H9 (cell line): ENCODE data around the gene KDM4E. TPM values are rescaled to one million over a fixed set of nuclear protein-coding genes. Genes with fewer than 3 reads are reported as not detected.

ENCODE experiments used
- DNase-seq: peaks from one replicate; pipeline ENCODE4 v3.0.0-alpha.2; 2017
- H2AFZ ChIP-seq: one replicate; pipeline ENCODE4 v1.6.1; 2013; ENCODE audit warnings: mild to moderate bottlenecking, low read length, control low read depth, moderate library complexity
- H2AK5ac ChIP-seq: 2 replicates; pipeline ENCODE4 v1.6.1; 2013; ENCODE audit warnings: low read length, control low read depth, mixed read lengths; ENCODE audit not compliant: insufficient read length
- H2BK120ac ChIP-seq: one replicate; pipeline ENCODE4 v1.6.1; 2013; ENCODE audit warnings: low read depth, mild to moderate bottlenecking, low read length, control low read depth, inconsistent platforms; ENCODE audit not compliant: poor library complexity, severe bottlenecking
- H2BK12ac ChIP-seq: 2 replicates; pipeline ENCODE4 v1.6.1; 2013; ENCODE audit warnings: low read length, control low read depth, mixed read lengths, low read depth; ENCODE audit not compliant: insufficient read length
- H2BK15ac ChIP-seq: 2 replicates; pipeline ENCODE4 v1.6.1; 2013; ENCODE audit warnings: low read depth, low read length, control low read depth
- H2BK20ac ChIP-seq: one replicate; pipeline ENCODE4 v1.6.1; 2013; ENCODE audit warnings: low read depth, mild to moderate bottlenecking, low read length, control low read depth, inconsistent platforms; ENCODE audit not compliant: poor library complexity, severe bottlenecking
- H2BK5ac ChIP-seq: 2 replicates; pipeline ENCODE4 v1.6.1; 2013; ENCODE audit warnings: low read length, control low read depth, mixed read lengths; ENCODE audit not compliant: insufficient read length
- H3K14ac ChIP-seq: 2 replicates; pipeline ENCODE4 v1.6.1; 2013; ENCODE audit warnings: low read length, control low read depth; ENCODE audit not compliant: insufficient read depth
- H3K18ac ChIP-seq: 2 replicates; pipeline ENCODE4 v1.6.1; 2013; ENCODE audit warnings: low read depth, mild to moderate bottlenecking, mixed read lengths, low read length, control low read depth; ENCODE audit not compliant: insufficient read length
- H3K23ac ChIP-seq: 2 replicates; pipeline ENCODE4 v1.6.1; 2013; ENCODE audit warnings: low read length, control low read depth, mixed read lengths, low read depth; ENCODE audit not compliant: insufficient read length
- H3K23me2 ChIP-seq: 2 replicates; pipeline ENCODE4 v1.6.1; 2013; ENCODE audit warnings: low read depth, mild to moderate bottlenecking, mixed read lengths, low read length, control low read depth; ENCODE audit not compliant: insufficient read length, poor library complexity, severe bottlenecking
- H3K27ac ChIP-seq: 2 replicates; pipeline ENCODE4 v1.5.1; 2013; ENCODE audit warnings: low read length, control low read depth, mixed read lengths, low read depth; ENCODE audit not compliant: insufficient read length
- H3K27me3 ChIP-seq: 2 replicates; pipeline ENCODE4 v1.6.1; 2013; ENCODE audit warnings: low read length, control low read depth, inconsistent platforms; ENCODE audit not compliant: insufficient read depth
- H3K4ac ChIP-seq: 2 replicates; pipeline ENCODE4 v1.6.1; 2013; ENCODE audit warnings: low read depth, mild to moderate bottlenecking, control low read depth, inconsistent platforms, low read length, moderate library complexity
- H3K4me1 ChIP-seq: 2 replicates; pipeline ENCODE4 v1.6.1; 2013; ENCODE audit warnings: low read length, control low read depth, inconsistent platforms; ENCODE audit not compliant: insufficient read depth
- H3K4me2 ChIP-seq: 2 replicates; pipeline ENCODE4 v1.6.1; 2013; ENCODE audit warnings: low read length, control low read depth, mixed read lengths; ENCODE audit not compliant: insufficient read length, insufficient read depth
- H3K56ac ChIP-seq: 2 replicates; pipeline ENCODE4 v1.6.1; 2013; ENCODE audit warnings: low read depth, mild to moderate bottlenecking, mixed read lengths, low read length, control low read depth; ENCODE audit not compliant: insufficient read length
- H3K79me1 ChIP-seq: 2 replicates; pipeline ENCODE4 v1.6.1; 2013; ENCODE audit warnings: low read depth, mild to moderate bottlenecking, moderate library complexity, low read length, control low read depth, inconsistent platforms; ENCODE audit not compliant: insufficient read depth, poor library complexity, severe bottlenecking
- H3K79me2 ChIP-seq: 2 replicates; pipeline ENCODE4 v1.6.1; 2013; ENCODE audit warnings: low read length, control low read depth, inconsistent platforms; ENCODE audit not compliant: insufficient read depth
- H3K9ac ChIP-seq: 2 replicates; pipeline ENCODE4 v1.6.1; 2013; ENCODE audit warnings: low read length, control low read depth, mixed read lengths; ENCODE audit not compliant: insufficient read length; ENCODE audit errors: extremely low read depth
- H3K9me3 ChIP-seq: one replicate; pipeline ENCODE4 v1.6.1; 2013; ENCODE audit warnings: low read depth, low read length, inconsistent platforms; ENCODE audit not compliant: control insufficient read depth
- H3T11ph ChIP-seq: one replicate; pipeline ENCODE4 v1.6.1; 2013; ENCODE audit warnings: mild to moderate bottlenecking, low read length, control low read depth, inconsistent platforms
- H4K20me1 ChIP-seq: one replicate; pipeline ENCODE4 v1.6.1; 2013; ENCODE audit not compliant: control insufficient read depth, insufficient read length, insufficient read depth
- H4K5ac ChIP-seq: 2 replicates; pipeline ENCODE4 v1.6.1; 2013; ENCODE audit warnings: low read depth, mild to moderate bottlenecking, mixed read lengths, low read length, control low read depth; ENCODE audit not compliant: insufficient read length
- H4K8ac ChIP-seq: replicated peaks from 2 replicates; pipeline ENCODE4 v1.6.1; 2013; ENCODE audit warnings: low read length, control low read depth, mixed read lengths, low read depth; ENCODE audit not compliant: insufficient read length
- H4K91ac ChIP-seq: 2 replicates; pipeline ENCODE4 v1.6.1; 2013; ENCODE audit warnings: low read depth, mild to moderate bottlenecking, moderate library complexity, mixed read lengths, low read length, control low read depth; ENCODE audit not compliant: insufficient read length
- H3K27ac Mint-ChIP-seq, 3 experiments: 2 replicates in 2 of 3; 3 replicates in 1 of 3; pipeline ENCODE4 v1.8.0; 2020 to 2021; ENCODE audit warnings: mixed read lengths in 3 of 3, mild to moderate bottlenecking in 1 of 3, moderate library complexity in 1 of 3
- H3K27me3 Mint-ChIP-seq: 2 replicates; pipeline ENCODE4 v1.8.0; 2021; ENCODE audit warnings: low read depth, mild to moderate bottlenecking, moderate library complexity, mixed read lengths
- H3K36me3 Mint-ChIP-seq, 3 experiments: 2 replicates in 2 of 3; 3 replicates in 1 of 3; pipeline ENCODE4 v1.8.0; 2020 to 2021; ENCODE audit warnings: low read depth in 3 of 3, mixed read lengths in 3 of 3; ENCODE audit not compliant: insufficient read depth in 1 of 3
- H3K4me1 Mint-ChIP-seq, 2 experiments: 2 replicates each; pipeline ENCODE4 v1.8.0; 2020; ENCODE audit warnings: mixed read lengths in 2 of 2
- H3K4me3 Mint-ChIP-seq, 2 experiments: 2 replicates in 1 of 2; 3 replicates in 1 of 2; pipeline ENCODE4 v1.8.0; 2020 to 2021; ENCODE audit warnings: mild to moderate bottlenecking in 2 of 2, mixed read lengths in 2 of 2, moderate library complexity in 1 of 2
- H3K9me3 Mint-ChIP-seq, 2 experiments: 2 replicates in 1 of 2; 3 replicates in 1 of 2; pipeline ENCODE4 v1.8.0; 2020; ENCODE audit warnings: mild to moderate bottlenecking in 2 of 2, mixed read lengths in 2 of 2, moderate library complexity in 1 of 2
- CTCF ChIP-seq: fragments of 200-600 bp; sonication (generic); conservative IDR thresholded peaks from 3 replicates; pipeline ENCODE4 v1.8.0; 2021; ENCODE audit warnings: antibody characterized with exemption, mild to moderate bottlenecking
- WGBS: extraction: QIAGEN DNeasy Blood & Tissue Kit; methylation state at CpG from one replicate; pipeline ENCODE4 v1.1.7; 2013; ENCODE audit warnings: missing lambda C conversion rate, low lambda C conversion rate, mixed read lengths; ENCODE audit not compliant: insufficient read length; ENCODE audit errors: extremely low coverage; 5-methylcytosine and 5-hydroxymethylcytosine counted together
- total RNA-seq: library from RNA; stranded (reverse); gene quantifications from 2 replicates; pipeline ENCODE4 v1.2.1, GENCODE V29; 2021

Gene KDM4E
- total RNA-seq, 1 experiment from 2014 or later = not detected

GRCh38 chr11:95028357-95028756 lies 3.3 kb downstream of the KDM4E start:
- Histone ChIP-seq H2BK5ac (no peak overlapping the region), H2BK12ac (no peak overlapping the region), H2BK20ac (no peak overlapping the region), H3K4ac (no peak overlapping the region), H3K27ac (no peak overlapping the region), H3K4me2 (no peak overlapping the region), H3K9ac (no peak overlapping the region), H3K18ac (no peak overlapping the region), H3K79me2 (no peaks in the 10 kb centered on the region), H3K56ac (no peak overlapping the region), H4K5ac (no peak overlapping the region), H2AK5ac (no peak overlapping the region), H3K14ac (no peak overlapping the region), H4K91ac (no peak overlapping the region), H3K9me3 (peaks cover 4% of the 10 kb centered on the region), H3K23ac (no peak overlapping the region), H2BK15ac (no peak overlapping the region), H3T11ph (no peak overlapping the region), H3K27me3 (no peaks in the 10 kb centered on the region), H4K20me1 (no peaks in the 10 kb centered on the region), H4K8ac (no peak overlapping the region), H2BK120ac (no peak overlapping the region), H3K79me1 (no peaks in the 10 kb centered on the region), H2AFZ (no peak overlapping the region), H3K23me2 (no peaks in the 10 kb centered on the region), H3K4me1 (no peaks in the 10 kb centered on the region)
- Mint-ChIP-seq H3K27me3 (peaks cover 4% of the 10 kb centered on the region), H3K9me3 (peaks cover 0 to 2% of the 10 kb centered on the region in 2 experiments; a peak in 2 of 5 replicates), H3K4me1 (no peaks in the 10 kb centered on the region), H3K4me3 (no peak overlapping the region), H3K36me3 (no peaks in the 10 kb centered on the region; a peak in 1 of 7 replicates), H3K27ac (no peak overlapping the region)
- no peak for DNase-seq
- no CpG with 5 or more reads among the region's 3 CpGs for WGBS
- TF ChIP-seq CTCF = no peak
